ENCODE data around the gene USPL1. TPM values are rescaled to one million over a fixed set of nuclear protein-coding genes. Genes with fewer than 3 reads are reported as not detected.

The USPL1 gene
- total and polyA plus RNA-seq, 2 donors from 2014 or later, result 6.3 to 18.4 TPM

GRCh38 chr13:30673669-30674521 is 56.2 kb downstream of the USPL1 start:
- Histone ChIP-seq H3K27ac (ENCODE audit: low read depth in 2 of 2, low read length in 2 of 2) (peak overlapping the region; percentile 49 to 78), H3K27me3 (ENCODE audit: control insufficient read depth, insufficient read depth, low read length) (no peaks in the 10 kb centered on the region), H3K9me3 (ENCODE audit: control insufficient read depth in 2 of 3, insufficient read depth in 1 of 3, low read length in 3 of 3) (no peaks in the 10 kb centered on the region), H3K4me1 (ENCODE audit: control insufficient read depth in 2 of 3, insufficient read depth in 2 of 3, low read depth in 1 of 3, low read length in 3 of 3) (peaks cover 0 to 2% (median 0%) of the 10 kb centered on the region in 3 donors), H3K36me3 (ENCODE audit: control insufficient read depth in 2 of 3, insufficient read depth in 3 of 3, low read length in 3 of 3) (no peaks in the 10 kb centered on the region), H3K9ac (ENCODE audit: low read length in 3 of 3) (peak overlapping the region; percentile 13 to 60 (median 33)), H3K4me3 (ENCODE audit: low read length in 3 of 3) (peak overlapping the region; percentile 58 to 72 (median 60))
- DNase-seq (peak; percentile 91 to 97 (median 95)), FAIRE-seq (no peak)
- intact Hi-C loops (cut with DNase I), result no loop called here
- peak; percentile 53 for TF ChIP-seq CTCF (IDR thresholded peaks at IDR 0.05; ENCODE audit: borderline replicate concordance, extremely low read depth, insufficient read depth)

- no peak for FAIRE-seq
- H3K9me3 ChIP-seq (ENCODE audit: control insufficient read depth in 2 of 3, insufficient read depth in 1 of 3, low read length in 3 of 3), result no peaks in the 10 kb centered on the region
- TF ChIP-seq CTCF (IDR thresholded peaks at IDR 0.05; ENCODE audit: borderline replicate concordance, extremely low read depth, insufficient read depth), result no peak
- no peaks in the 10 kb centered on the region for H3K36me3 ChIP-seq (ENCODE audit: control insufficient read depth in 2 of 3, insufficient read depth in 3 of 3, low read length in 3 of 3)
- H3K9ac ChIP-seq (ENCODE audit: low read length in 3 of 3), result no peak overlapping the region
- peaks cover 0 to 2% (median 0%) of the 10 kb centered on the region in 3 donors for H3K4me1 ChIP-seq (ENCODE audit: control insufficient read depth in 2 of 3, insufficient read depth in 2 of 3, low read depth in 1 of 3, low read length in 3 of 3)
- H3K27me3 ChIP-seq (ENCODE audit: control insufficient read depth, insufficient read depth, low read length), result no peaks in the 10 kb centered on the region
- no peak for DNase-seq
- H3K4me3 ChIP-seq (ENCODE audit: low read length in 3 of 3), result no peak overlapping the region
- intact Hi-C loops (cut with DNase I), result no loop called here
- no peak overlapping the region for H3K27ac ChIP-seq (ENCODE audit: low read depth in 2 of 2, low read length in 2 of 2)
These were observed 58.0 kb downstream of the USPL1 start for GRCh38 chr13:30675717-30676116.

- peak in 1 of 5 donors; percentile 31 for DNase-seq
These were observed 59.0 kb downstream of the USPL1 start for GRCh38 chr13:30676672-30677071.

More at GRCh38 chr13:30676672-30677071, 59.0 kb downstream of the USPL1 start:
- intact Hi-C loops (cut with DNase I), result no loop called here
- H3K27ac ChIP-seq (ENCODE audit: low read depth in 2 of 2, low read length in 2 of 2), result no peak overlapping the region
- no peaks in the 10 kb centered on the region for H3K9me3 ChIP-seq (ENCODE audit: control insufficient read depth in 2 of 3, insufficient read depth in 1 of 3, low read length in 3 of 3)
- no peaks in the 10 kb centered on the region for H3K27me3 ChIP-seq (ENCODE audit: control insufficient read depth, insufficient read depth, low read length)
- TF ChIP-seq CTCF (IDR thresholded peaks at IDR 0.05; ENCODE audit: borderline replicate concordance, extremely low read depth, insufficient read depth), result no peak
- no peaks in the 10 kb centered on the region for H3K36me3 ChIP-seq (ENCODE audit: control insufficient read depth in 2 of 3, insufficient read depth in 3 of 3, low read length in 3 of 3)
- peaks cover 0 to 2% (median 0%) of the 10 kb centered on the region in 3 donors for H3K4me1 ChIP-seq (ENCODE audit: control insufficient read depth in 2 of 3, insufficient read depth in 2 of 3, low read depth in 1 of 3, low read length in 3 of 3)
- no peak overlapping the region for H3K4me3 ChIP-seq (ENCODE audit: low read length in 3 of 3)
- FAIRE-seq, result no peak
- no peak overlapping the region for H3K9ac ChIP-seq (ENCODE audit: low read length in 3 of 3)
